Measurements from ENCODE around the gene MED16.
A peak's percentile ranks its signal among the peaks of the same experiment; 100 is the strongest.
"Not testable (repeated sequence)": the region's sequence is repeated elsewhere in the genome, so short reads cannot be mapped to it uniquely, and the experiment has no call there.

The MED16 gene

DNA sequence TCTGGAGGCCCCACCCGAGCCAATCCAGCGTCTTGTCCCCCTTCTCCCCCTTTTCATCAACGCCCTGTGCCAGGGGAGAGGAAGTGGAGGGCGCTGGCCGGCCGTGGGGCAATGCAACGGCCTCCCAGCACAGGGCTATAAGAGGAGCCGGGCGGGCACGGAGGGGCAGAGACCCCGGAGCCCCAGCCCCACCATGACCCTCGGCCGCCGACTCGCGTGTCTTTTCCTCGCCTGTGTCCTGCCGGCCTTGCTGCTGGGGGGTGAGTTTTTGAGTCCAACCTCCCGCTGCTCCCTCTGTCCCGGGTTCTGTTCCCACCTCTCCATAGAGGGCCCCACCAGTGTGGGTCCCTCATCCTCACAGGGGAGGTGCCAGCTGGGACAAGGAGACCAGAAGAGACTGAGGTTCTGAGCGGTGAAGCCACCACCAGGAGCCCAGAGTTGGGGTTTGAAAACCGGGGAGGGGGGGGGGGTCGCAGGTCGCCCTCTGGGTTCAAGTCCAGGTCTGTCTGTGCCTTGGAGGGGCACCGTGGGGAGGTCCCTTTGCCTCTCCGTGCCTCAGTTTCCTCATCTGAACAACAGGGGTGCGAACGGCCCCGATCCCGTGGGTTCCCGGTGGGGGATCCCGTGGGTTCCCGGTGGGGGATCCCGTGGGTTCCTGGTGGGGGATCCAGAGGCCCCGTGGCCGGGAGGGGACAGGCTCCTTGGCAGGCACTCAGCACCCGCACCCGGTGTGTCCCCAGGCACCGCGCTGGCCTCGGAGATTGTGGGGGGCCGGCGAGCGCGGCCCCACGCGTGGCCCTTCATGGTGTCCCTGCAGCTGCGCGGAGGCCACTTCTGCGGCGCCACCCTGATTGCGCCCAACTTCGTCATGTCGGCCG, 40.6 kb downstream of the MED16 start, which contains the start of gene ELANE:
TSS of gene ELANE (plus strand) at position 168 of the 878 bp plus-strand sequence. CDS start at position 194, 26 bp downstream.
- DNase-seq (ENCODE audit: insufficient read length, low spot score), result no peak
- TF ChIP-seq POU2F2 (IDR thresholded peaks at IDR 0.05; ENCODE audit: low read depth, low read length) (no peak), TAF1 (IDR thresholded peaks at IDR 0.05; ENCODE audit: low read depth, low read length) (no peak), POLR2AphosphoS5 (IDR thresholded peaks at IDR 0.05; ENCODE audit: low read depth, low read length) (no peak), POLR2A (IDR thresholded peaks at IDR 0.05; ENCODE audit: low read depth, low read length) (no peak), SPI1 (IDR thresholded peaks at IDR 0.05; ENCODE audit: low read depth, low read length) (no peak), PAX5 (IDR thresholded peaks at IDR 0.05; ENCODE audit: insufficient read depth, low read length, severe bottlenecking) (no peak)
- FAIRE-seq, result no peak

DNA sequence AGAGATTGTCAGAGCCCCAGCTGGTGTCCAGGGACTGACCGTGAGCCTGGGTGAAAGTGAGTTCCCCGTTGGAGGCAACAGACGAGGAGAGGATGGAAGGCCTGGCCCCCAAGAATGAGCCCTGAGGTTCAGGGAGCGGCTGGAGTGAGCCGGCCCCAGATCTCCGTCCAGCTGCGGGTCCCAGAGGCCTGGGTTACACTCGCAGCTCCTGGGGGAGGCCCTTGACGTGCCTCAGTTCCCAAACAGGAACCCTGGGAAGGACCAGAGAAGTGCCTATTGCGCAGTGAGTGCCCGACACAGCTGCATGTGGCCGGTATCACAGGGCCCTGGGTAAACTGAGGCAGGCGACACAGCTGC, 42.0 kb downstream of the MED16 start:
- FAIRE-seq, result no peak
- TF ChIP-seq POLR2A (IDR thresholded peaks at IDR 0.05; ENCODE audit: low read depth, low read length), result no peak
- no peak for TF ChIP-seq POLR2AphosphoS5 (IDR thresholded peaks at IDR 0.05; ENCODE audit: low read depth, low read length)
- TF ChIP-seq PAX5 (IDR thresholded peaks at IDR 0.05; ENCODE audit: insufficient read depth, low read length, severe bottlenecking), result no peak
- no peak for TF ChIP-seq SPI1 (IDR thresholded peaks at IDR 0.05; ENCODE audit: low read depth, low read length)
- no peak for TF ChIP-seq POU2F2 (IDR thresholded peaks at IDR 0.05; ENCODE audit: low read depth, low read length)
- no peak for TF ChIP-seq TAF1 (IDR thresholded peaks at IDR 0.05; ENCODE audit: low read depth, low read length)
- DNase-seq (ENCODE audit: insufficient read length, low spot score), result no peak

DNA sequence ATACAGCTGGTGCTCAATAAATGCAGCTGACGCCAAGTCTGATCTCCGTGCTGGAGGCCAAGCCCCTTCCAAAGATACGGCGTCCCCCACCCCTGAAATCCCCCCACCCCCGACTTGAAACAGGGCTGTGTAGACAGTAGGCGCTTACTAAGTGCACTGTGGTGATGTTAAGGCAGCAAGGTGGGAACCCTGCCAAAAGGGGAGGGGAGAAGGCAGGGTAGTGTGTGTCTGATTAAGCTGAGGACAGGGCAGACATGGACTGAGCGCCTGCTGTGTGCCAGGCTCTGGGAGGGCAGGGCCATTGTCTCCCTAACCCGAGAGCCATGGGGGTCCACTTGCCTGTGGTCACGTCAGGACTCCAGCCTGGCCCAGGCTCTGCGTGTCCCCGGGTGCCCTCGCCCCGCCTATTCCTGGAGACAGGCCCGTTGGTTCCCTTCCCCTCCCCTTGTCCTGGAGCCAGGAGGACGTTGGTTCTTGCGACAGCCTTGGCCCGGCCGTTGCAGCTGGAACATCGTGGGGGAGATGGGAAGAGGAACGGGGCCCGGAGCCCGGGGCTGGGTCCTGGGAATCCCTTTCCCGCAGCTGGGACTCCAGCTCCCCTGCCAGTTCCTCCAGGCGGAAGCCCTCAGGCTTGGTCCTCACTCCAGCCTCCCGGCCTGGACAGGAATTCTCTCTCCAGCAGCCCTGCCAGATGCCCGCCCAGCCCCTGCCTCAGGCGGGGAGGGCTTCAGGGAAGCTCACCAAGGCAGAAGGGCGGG, 42.6 kb downstream of the MED16 start:
- TF ChIP-seq POLR2AphosphoS5 (IDR thresholded peaks at IDR 0.05; ENCODE audit: low read depth, low read length) (no peak), POLR2A (IDR thresholded peaks at IDR 0.05; ENCODE audit: low read depth, low read length) (no peak), TAF1 (IDR thresholded peaks at IDR 0.05; ENCODE audit: low read depth, low read length) (no peak), PAX5 (IDR thresholded peaks at IDR 0.05; ENCODE audit: insufficient read depth, low read length, severe bottlenecking) (no peak), POU2F2 (IDR thresholded peaks at IDR 0.05; ENCODE audit: low read depth, low read length) (no peak)
- FAIRE-seq (no peak), DNase-seq (ENCODE audit: insufficient read length, low spot score) (no peak)

DNA sequence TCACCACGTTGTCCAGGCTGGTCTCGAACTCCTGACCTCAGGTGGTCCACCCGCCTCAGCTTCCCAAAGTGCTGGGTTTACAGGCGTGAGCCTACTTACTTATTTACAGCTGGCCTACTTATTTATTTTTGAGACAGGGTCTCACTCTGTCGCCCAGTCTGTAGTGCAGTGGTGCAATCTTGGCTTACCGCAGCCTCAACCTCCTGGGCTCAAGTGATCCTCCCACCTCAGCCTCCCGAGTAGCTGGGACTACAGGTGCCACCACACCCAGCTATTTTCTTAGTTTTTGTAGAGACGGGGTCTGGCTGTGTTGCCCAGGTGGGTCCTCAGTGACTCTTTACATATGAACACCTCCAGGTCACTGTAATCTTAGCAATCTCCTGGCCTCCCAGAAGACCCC, 43.8 kb downstream of the MED16 start:
- not testable (repeated sequence) for FAIRE-seq

DNA sequence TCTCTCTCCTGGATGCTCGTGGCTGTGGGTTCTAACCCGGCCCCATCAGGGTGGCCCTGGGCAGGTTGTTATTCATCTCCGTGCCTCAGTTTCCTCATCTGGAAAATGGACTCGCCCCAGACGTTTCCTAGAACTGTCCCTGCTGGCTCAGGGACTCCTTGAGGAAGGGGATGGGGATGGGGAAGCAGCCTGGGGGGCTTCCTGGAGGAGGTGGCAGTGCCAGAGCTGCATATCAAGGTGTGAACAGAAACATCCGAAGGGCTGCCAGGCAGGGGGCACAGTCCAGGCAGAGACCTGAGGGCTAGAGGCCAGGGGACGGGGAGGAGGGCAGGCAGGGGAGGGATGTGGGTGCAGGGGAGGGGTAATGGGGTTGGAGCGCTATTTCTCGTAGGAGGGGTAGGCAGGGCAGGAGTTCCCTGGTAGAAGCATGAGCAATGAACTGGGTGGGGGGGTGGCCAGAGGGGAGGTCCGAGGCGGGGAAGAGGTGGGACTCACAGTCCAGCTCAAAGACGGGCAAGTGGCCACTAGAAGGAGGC, 44.5 kb downstream of the MED16 start:
- no peak for TF ChIP-seq TAF1 (IDR thresholded peaks at IDR 0.05; ENCODE audit: low read depth, low read length)
- no peak for TF ChIP-seq SPI1 (IDR thresholded peaks at IDR 0.05; ENCODE audit: low read depth, low read length)
- TF ChIP-seq PAX5 (IDR thresholded peaks at IDR 0.05; ENCODE audit: insufficient read depth, low read length, severe bottlenecking), result no peak
- no peak for TF ChIP-seq POU2F2 (IDR thresholded peaks at IDR 0.05; ENCODE audit: low read depth, low read length)
- no peak for TF ChIP-seq POLR2A (IDR thresholded peaks at IDR 0.05; ENCODE audit: low read depth, low read length)
- no peak for TF ChIP-seq POLR2AphosphoS5 (IDR thresholded peaks at IDR 0.05; ENCODE audit: low read depth, low read length)
- FAIRE-seq, result no peak

More for the DNA sequence above, 43.8 kb downstream of the MED16 start:
- DNase-seq (ENCODE audit: insufficient read length, low spot score), result not testable (repeated sequence)

DNA sequence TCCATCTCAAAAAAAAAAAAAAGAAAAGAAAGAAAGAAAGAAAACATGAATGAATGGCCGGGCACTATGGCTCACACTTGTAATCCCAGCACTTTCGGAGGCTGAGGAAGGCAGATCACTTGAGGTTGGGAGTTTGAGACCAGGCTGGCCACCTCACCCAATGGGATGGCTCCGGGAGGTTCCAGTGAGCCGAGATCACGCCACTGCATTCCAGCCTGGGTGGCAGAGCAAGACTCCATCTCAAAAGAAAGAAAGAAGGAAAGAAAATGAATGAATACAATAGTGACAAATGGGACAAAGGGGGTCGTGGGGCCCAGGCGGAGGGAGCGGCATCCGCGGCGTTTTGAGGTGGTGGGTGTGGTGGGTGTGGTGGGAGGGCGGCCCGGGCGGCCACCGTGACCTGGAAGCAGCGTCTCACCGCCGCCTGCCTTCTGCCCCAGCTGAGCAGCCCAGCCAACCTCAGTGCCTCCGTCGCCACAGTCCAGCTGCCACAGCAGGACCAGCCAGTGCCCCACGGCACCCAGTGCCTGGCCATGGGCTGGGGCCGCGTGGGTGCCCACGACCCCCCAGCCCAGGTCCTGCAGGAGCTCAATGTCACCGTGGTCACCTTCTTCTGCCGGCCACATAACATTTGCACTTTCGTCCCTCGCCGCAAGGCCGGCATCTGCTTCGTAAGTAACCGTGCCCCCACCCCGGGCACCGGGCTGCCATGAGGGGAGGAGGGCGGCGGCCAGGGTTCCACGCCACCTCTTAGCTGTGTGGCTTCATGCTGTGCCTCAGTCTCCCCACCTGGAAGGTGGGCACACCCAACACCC, 47.1 kb downstream of the MED16 start:
- no peak for FAIRE-seq
- DNase-seq (ENCODE audit: insufficient read length, low spot score), result no peak
- no peak for TF ChIP-seq POU2F2 (IDR thresholded peaks at IDR 0.05; ENCODE audit: low read depth, low read length)
- no peak for TF ChIP-seq TAF1 (IDR thresholded peaks at IDR 0.05; ENCODE audit: low read depth, low read length)
- TF ChIP-seq POLR2AphosphoS5 (IDR thresholded peaks at IDR 0.05; ENCODE audit: low read depth, low read length), result no peak
- no peak for TF ChIP-seq PAX5 (IDR thresholded peaks at IDR 0.05; ENCODE audit: insufficient read depth, low read length, severe bottlenecking)
- no peak for TF ChIP-seq SPI1 (IDR thresholded peaks at IDR 0.05; ENCODE audit: low read depth, low read length)
- TF ChIP-seq POLR2A (IDR thresholded peaks at IDR 0.05; ENCODE audit: low read depth, low read length), result no peak

More for the DNA sequence above, 44.5 kb downstream of the MED16 start:
- DNase-seq (ENCODE audit: insufficient read length, low spot score), result no peak

DNA sequence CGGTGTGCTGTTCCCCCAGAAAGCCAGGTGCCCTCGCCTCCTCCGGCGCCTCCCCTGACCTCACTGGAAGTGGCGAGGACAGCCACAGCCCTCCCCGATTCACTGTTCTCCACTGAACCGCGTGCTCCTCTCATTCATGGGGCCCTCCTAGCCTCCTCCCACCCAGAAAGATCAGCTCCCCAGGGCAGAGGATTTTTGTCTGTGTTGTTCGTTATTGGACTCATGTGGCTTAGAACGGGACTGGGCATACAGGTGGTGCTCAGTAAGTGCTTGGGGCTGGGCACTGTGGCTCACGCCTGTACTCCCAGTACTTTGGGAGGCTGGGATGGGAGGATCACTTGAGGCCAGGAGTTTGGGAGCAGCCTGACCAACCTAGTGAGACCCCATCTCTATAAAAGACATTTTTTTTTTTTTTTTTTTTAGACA, 48.4 kb downstream of the MED16 start:
- no peak for DNase-seq (ENCODE audit: insufficient read length, low spot score)
- TF ChIP-seq TAF1 (IDR thresholded peaks at IDR 0.05; ENCODE audit: low read depth, low read length), result no peak
- no peak for TF ChIP-seq POLR2AphosphoS5 (IDR thresholded peaks at IDR 0.05; ENCODE audit: low read depth, low read length)
- no peak for TF ChIP-seq POLR2A (IDR thresholded peaks at IDR 0.05; ENCODE audit: low read depth, low read length)
- no peak for TF ChIP-seq POU2F2 (IDR thresholded peaks at IDR 0.05; ENCODE audit: low read depth, low read length)
- no peak for TF ChIP-seq PAX5 (IDR thresholded peaks at IDR 0.05; ENCODE audit: insufficient read depth, low read length, severe bottlenecking)
- no peak for TF ChIP-seq SPI1 (IDR thresholded peaks at IDR 0.05; ENCODE audit: low read depth, low read length)
- peak; percentile 54 for FAIRE-seq

DNA sequence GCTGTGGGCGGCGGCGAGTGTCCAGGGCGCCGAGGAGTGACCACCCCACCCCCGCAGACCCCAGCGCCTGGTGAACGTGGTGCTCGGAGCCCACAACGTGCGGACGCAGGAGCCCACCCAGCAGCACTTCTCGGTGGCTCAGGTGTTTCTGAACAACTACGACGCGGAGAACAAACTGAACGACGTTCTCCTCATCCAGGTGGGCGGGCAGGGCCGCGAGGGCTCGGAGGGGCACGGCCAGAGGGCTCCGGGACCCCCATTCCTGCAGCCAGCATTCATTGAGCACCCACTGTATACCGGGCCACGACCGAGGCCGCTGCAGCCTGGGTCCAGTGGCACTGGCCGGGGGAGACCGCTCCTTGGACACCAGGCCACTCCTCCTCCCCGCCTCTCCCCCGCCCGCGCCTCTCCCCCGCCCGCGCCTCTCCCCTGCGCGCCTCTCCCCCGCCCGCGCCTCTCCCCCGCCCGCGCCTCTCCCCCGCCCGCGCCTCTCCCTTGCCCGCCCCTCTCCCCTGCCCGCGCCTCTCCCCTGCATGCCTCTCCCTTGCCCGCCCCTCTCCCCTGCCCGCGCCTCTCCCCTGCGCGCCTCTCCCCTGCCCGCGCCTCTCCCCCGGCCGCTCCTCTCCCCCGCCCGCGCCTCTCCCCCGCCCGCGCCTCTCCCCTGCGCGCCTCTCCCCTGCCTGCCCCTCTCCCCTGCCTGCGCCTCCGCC, 49.0 kb downstream of the MED16 start:
- DNase-seq (ENCODE audit: insufficient read length, low spot score), result no peak
- TF ChIP-seq POLR2A (IDR thresholded peaks at IDR 0.05; ENCODE audit: low read depth, low read length), result no peak
- TF ChIP-seq PAX5 (IDR thresholded peaks at IDR 0.05; ENCODE audit: insufficient read depth, low read length, severe bottlenecking), result no peak
- no peak for FAIRE-seq

All from GM12891 (cell line).